PFSK-1 (cell line): ENCODE measurements around the gene KCNAB3.

Experiments
- FOXP2 ChIP-seq: optimal IDR thresholded peaks from 2 replicates; pipeline ENCODE3; 2011; ENCODE audit warnings: borderline replicate concordance, control low read depth, inconsistent platforms; ENCODE audit not compliant: insufficient read depth; ENCODE audit errors: extremely low read length, extremely low read depth
- POLR2AphosphoS5 ChIP-seq: IDR thresholded peaks from 2 replicates; pipeline ENCODE4 v1.6.1; 2012; ENCODE audit warnings: low read depth, mild to moderate bottlenecking, control low read depth, low read length, moderate library complexity
- REST ChIP-seq, 2 experiments: IDR thresholded peaks; 2 replicates each; pipeline versions ENCODE4 v1.6.1 to v1.8.0; 2011 to 2012; ENCODE audit warnings: low read depth in 2 of 2, low read length in 2 of 2, control low read depth in 1 of 2, inconsistent platforms in 1 of 2, mild to moderate bottlenecking in 1 of 2, moderate library complexity in 1 of 2; ENCODE audit not compliant: insufficient read depth in 1 of 2
- SIN3A ChIP-seq: IDR thresholded peaks from 2 replicates; pipeline ENCODE4 v1.6.1; 2012; ENCODE audit warnings: mild to moderate bottlenecking, low read length, moderate library complexity, borderline replicate concordance; ENCODE audit not compliant: insufficient read depth
- TAF1 ChIP-seq: IDR thresholded peaks from 2 replicates; pipeline ENCODE4 v1.6.1; 2012; ENCODE audit warnings: low read length, control low read depth, borderline replicate concordance; ENCODE audit not compliant: insufficient read depth

KCNAB3 gene

DNA sequence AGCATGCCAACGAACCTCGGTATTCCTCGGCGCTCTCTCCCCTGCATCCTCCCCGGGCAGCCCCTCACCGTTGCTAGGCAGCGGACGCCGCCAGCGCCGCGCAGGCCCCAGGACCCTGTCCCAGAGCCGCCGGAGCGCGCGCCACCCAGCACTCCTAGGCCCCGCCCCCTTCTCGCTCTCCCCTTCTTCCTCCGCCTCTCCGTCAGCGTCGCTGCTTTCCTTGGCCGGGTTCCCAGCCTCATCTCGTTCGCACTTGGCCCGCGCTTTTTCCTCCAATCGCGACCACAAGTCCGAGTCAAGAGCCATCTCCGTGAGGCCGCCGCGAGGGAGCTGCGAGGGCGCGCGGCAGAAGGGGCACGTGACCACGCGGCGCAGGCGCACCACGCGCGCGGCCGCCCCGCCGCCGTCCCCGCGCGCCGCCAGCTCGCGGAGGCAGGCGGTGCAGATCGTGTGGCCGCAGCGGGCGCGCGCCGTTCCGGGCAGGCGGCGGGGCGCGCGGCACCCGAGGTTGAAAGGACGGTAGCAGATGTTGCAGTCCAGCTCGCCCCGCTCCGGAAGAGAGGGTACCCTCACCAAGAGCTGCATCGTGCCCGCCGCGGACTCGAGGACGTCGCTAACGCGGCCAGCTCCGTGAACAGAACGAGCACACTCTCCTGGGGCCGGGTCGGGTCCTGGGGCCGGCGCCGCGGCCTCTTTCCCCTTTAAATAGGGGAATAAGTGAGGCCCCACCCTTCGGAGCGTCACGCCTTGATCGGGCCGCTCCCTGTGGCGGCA is 13.9 kb downstream of the KCNAB3 start, which contains the start of gene RNF227:
Gene RNF227, minus strand, starts transcription at position 679 of the 774 bp plus-strand sequence. Its CDS starts 94 bp downstream, at position 585.
- TF ChIP-seq TAF1 = no peak
- TF ChIP-seq POLR2AphosphoS5 = no peak
- TF ChIP-seq REST (IDR thresholded peaks at IDR 0.05; ENCODE audit: insufficient read depth in 1 of 2, low read depth in 2 of 2, low read length in 2 of 2) = peak; percentile 8 to 55; a peak in 1 of 4 replicates
- peak; percentile 72 for TF ChIP-seq FOXP2

DNA sequence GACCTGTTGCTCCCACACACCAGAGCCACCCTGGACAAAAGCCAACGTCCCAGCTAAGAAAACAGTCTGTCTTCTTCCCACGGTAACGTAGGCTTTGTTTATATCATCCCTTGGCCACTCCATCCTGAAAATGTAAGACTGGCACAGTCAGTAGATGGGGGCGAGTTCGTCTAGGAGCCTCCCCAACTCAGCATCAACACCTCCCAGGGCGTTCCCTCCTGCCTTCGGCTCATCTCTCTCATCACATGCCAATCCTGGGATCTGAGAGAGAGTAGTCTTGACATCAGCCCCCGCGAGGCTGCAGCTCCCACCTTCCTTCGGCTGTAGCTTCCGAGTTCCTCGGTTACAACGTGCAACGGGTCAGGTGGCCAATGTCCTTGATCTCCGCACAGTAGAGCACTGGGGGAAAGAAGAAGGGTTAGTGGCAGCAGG is 14.5 kb downstream of the KCNAB3 start:
- TF ChIP-seq SIN3A (0 out of 2 replicates have a peak, but pooled peaks have one; percentile 77), TAF1 (peak; percentile 47; the same call in 1 of the 2 replicates), REST (IDR thresholded peaks at IDR 0.05; ENCODE audit: insufficient read depth in 1 of 2, low read depth in 2 of 2, low read length in 2 of 2) (no peak), POLR2AphosphoS5 (no peak; the same call in 1 of the 2 replicates), FOXP2 (no peak)

DNA sequence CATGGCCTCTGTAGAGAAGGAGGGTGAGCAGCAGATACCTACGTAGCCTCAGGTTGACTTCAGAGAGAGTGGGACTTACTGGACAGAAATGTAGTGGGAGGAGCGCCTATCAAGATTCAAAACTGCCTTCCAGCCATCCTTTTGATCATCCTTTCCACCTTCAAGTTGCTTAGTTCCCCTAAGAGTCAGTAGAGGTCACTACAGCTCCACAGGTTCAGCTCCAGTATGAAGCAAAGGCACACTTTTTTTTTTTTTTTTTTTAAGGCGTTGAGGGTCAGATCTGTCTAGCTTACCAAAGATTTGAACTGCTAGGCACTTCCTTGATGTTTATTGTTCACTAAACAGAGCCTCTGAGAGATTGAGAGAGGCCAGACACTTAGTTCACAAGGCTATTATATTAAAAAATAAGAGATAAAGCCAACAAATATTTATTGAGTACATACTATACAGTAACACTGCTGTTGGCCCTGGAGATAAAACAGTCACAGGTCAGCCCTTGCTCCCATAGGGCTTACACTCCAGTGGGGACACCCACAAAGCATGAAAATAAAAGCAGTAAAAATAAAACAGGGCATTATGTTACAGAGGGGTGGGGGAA is 16.6 kb downstream of the KCNAB3 start:
- TF ChIP-seq FOXP2 = no peak
- 0 out of 2 replicates have a peak, but pooled peaks have one; percentile 45 for TF ChIP-seq SIN3A

GRCh38 chr17:7911116-7911515 is 18.5 kb downstream of the KCNAB3 start:
- TF ChIP-seq FOXP2 = no peak
- TF ChIP-seq REST (IDR thresholded peaks at IDR 0.05; ENCODE audit: insufficient read depth in 1 of 2, low read depth in 2 of 2, low read length in 2 of 2) = no peak
- no peak for TF ChIP-seq SIN3A
- no peak for TF ChIP-seq POLR2AphosphoS5
- TF ChIP-seq TAF1 = no peak

DNA sequence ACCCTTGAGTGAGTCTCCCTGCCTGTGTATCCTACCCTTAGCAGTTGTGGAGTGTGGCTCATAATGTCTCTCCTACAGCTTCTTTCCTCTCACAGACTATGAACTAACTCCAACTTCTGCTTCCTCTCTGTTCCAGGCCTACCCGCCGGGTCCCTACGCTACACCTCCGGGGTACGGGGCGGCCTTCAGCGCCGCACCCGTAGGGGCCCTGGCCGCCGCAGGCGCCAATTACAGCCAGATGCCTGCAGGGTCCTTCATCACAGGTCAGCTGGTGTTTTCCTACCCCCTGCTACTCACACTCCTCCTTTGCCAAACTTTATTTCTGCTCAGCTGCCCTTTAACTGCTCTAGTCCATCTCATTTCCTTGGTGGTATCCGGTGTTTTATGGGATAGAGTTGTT is 18.9 kb downstream of the KCNAB3 start:
- TF ChIP-seq FOXP2 (no peak), REST (IDR thresholded peaks at IDR 0.05; ENCODE audit: insufficient read depth in 1 of 2, low read depth in 2 of 2, low read length in 2 of 2) (no peak), TAF1 (no peak), POLR2AphosphoS5 (no peak), SIN3A (no peak)
